PC-9 (cell line): ENCODE data around the gene LIMA1.

ENCODE experiments used
- EZH2 ChIP-seq: fragments of 200-600 bp; sonication (generic); IDR thresholded peaks from 2 replicates; pipeline ENCODE4 v1.8.0; 2017; ENCODE audit warnings: antibody characterized with exemption, low read depth
- TF ChIP-seq, protein P1 (sequence below): fragments of 200-600 bp; sonication (generic); conservative IDR thresholded peaks from 2 replicates; pipeline ENCODE4 v1.6.1; 2017; ENCODE audit warnings: mixed run types, antibody characterized with exemption, mild to moderate bottlenecking, moderate library complexity

DNA sequence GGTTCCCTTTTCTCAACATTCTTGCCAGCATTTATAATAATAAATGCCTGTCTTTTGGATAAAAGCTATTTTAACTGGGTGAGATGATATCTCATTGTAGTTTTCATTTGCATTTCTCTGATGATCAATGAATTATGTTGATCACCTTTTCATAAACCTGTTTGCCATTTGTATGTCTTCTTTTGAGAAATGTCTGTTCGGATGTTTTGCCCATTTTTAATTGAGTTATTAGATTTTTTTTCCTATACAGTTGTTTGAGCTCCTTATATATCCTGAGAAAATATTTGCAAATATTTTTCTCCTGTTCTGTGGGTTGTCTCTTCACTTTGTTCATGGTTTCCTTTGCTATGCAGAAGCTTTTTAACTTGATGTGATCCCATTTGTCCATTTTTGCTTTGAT is 8.1 kb upstream of the LIMA1 start:
- TF ChIP-seq, protein P1, sequence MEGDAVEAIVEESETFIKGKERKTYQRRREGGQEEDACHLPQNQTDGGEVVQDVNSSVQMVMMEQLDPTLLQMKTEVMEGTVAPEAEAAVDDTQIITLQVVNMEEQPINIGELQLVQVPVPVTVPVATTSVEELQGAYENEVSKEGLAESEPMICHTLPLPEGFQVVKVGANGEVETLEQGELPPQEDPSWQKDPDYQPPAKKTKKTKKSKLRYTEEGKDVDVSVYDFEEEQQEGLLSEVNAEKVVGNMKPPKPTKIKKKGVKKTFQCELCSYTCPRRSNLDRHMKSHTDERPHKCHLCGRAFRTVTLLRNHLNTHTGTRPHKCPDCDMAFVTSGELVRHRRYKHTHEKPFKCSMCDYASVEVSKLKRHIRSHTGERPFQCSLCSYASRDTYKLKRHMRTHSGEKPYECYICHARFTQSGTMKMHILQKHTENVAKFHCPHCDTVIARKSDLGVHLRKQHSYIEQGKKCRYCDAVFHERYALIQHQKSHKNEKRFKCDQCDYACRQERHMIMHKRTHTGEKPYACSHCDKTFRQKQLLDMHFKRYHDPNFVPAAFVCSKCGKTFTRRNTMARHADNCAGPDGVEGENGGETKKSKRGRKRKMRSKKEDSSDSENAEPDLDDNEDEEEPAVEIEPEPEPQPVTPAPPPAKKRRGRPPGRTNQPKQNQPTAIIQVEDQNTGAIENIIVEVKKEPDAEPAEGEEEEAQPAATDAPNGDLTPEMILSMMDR, result no peak
- TF ChIP-seq EZH2, result no peak
